Heart left ventricle (tissue), 16 donors: ENCODE data around the gene PRKCB. TPM values are rescaled to one million over a fixed set of nuclear protein-coding genes. Genes with fewer than 3 reads are reported as not detected.

Experiments
- ATAC-seq, 4 donors: fragments of 200-7000 bp; cut with Tn5 transposase; one replicate each; pipeline ENCODE4 v1.9.1; 2020 to 2022; ENCODE audit warnings: moderate library complexity in 4 of 4, mild to moderate bottlenecking in 3 of 4, moderate number of reproducible peaks in 1 of 4
- DNase-seq, 5 donors: peaks; one replicate each; pipeline ENCODE4 v3.0.0-alpha.2; 2020
- H3K27ac ChIP-seq, 12 donors: fragments of 200-600 bp; sonication (generic) in 4 of 12; one replicate each; pipeline versions ENCODE4 v1.5.0 to v1.8.0; 2016 to 2022; ENCODE audit warnings: mild to moderate bottlenecking in 2 of 12
- H3K27me3 ChIP-seq, 9 donors: fragments of 200-600 bp; sonication (generic) in 2 of 9; one replicate each; pipeline versions ENCODE4 v1.5.1 to v1.8.0; 2016 to 2022; ENCODE audit warnings: mild to moderate bottlenecking in 3 of 9
- H3K36me3 ChIP-seq, 9 donors: fragments of 200-600 bp; sonication (generic) in 2 of 9; one replicate each; pipeline versions ENCODE4 v1.5.0 to v1.8.0; 2018 to 2022; ENCODE audit warnings: mild to moderate bottlenecking in 2 of 9
- H3K4me1 ChIP-seq, 12 donors: fragments of 200-600 bp; sonication (generic) in 4 of 12; one replicate each; pipeline versions ENCODE4 v1.5.0 to v1.8.0; 2016 to 2022; ENCODE audit warnings: mild to moderate bottlenecking in 3 of 12
- H3K4me3 ChIP-seq, 12 donors: fragments of 200-600 bp; sonication (generic) in 4 of 12; one replicate each; pipeline versions ENCODE4 v1.5.0 to v1.8.0; 2017 to 2022; ENCODE audit warnings: mild to moderate bottlenecking in 9 of 12, moderate library complexity in 4 of 12
- H3K9me3 ChIP-seq, 12 donors: fragments of 200-600 bp; sonication (generic) in 4 of 12; one replicate each; pipeline versions ENCODE4 v1.5.0 to v1.8.0; 2016 to 2022; ENCODE audit warnings: mild to moderate bottlenecking in 1 of 12
- CTCF ChIP-seq, 12 donors: fragments of 200-600 bp; sonication (generic) in 4 of 12; IDR thresholded peaks; one replicate each; pipeline versions ENCODE4 v1.5.0 to v1.8.0; 2018 to 2022; ENCODE audit warnings: antibody characterized with exemption in 12 of 12, mild to moderate bottlenecking in 5 of 12
- POLR2A ChIP-seq, 2 donors: fragments of 450-650 bp; IDR thresholded peaks; one replicate each; pipeline ENCODE4 v1.6.1; 2017; ENCODE audit warnings: antibody characterized with exemption in 2 of 2, mild to moderate bottlenecking in 2 of 2, moderate library complexity in 2 of 2
- WGBS, 4 donors: extraction: QIAGEN DNeasy Blood & Tissue Kit in 2 of 4; methylation state at CpG; one replicate each; pipeline versions ENCODE4 v1.1.5 to v1.1.7; 2013 to 2018; 5-methylcytosine and 5-hydroxymethylcytosine counted together
- intact Hi-C, 10 donors: fragments of 100-400 bp; cut with DNase I; formaldehyde crosslinking; loops; one replicate each; pipeline versions ENCODE4 v1.11.1 to v1.14.2; 2022
- polyA plus RNA-seq, 2 donors: library from polyadenylated mRNA; stranded (reverse); fragments of 200-250 nt; gene quantifications; one replicate each; pipeline ENCODE4 v1.2.3, GENCODE V29; 2013
- total RNA-seq, 9 donors: library from RNA; depleted of rRNA in 2 of 9; stranded (reverse); fragments of >200 nt in 2 of 9; fragmentation: NEBNext Ultra II Directional in 3 of 9; extraction: Animal tissue kit (Norgen Biotek cat#: 25700) in 3 of 9; gene quantifications; one replicate each; pipeline versions ENCODE4 v1.1.0 to v1.2.4, GENCODE V29; 2016 to 2023
- donor health status: ischemic (EF 13 %, LVEDD 7.1; RV severe dilation, severe dysfunction).
- donor health status: healthy with polysubstance abuse.
- donor health status: DM: no; HTN: yes; CAD: no.
- donor health status: DM: no; HTN: no; CAD: no.
- donor health status: ischemic (EF 25% LVEDD 6.9; RV normal size, moderate dysfunction).
- donor health status: ischemic (EF 25% LVEDD 5.7; RV mildly dilated, moderate dysfunction).
- donor health status: healthy.
- donor health status: DM: yes; HTN: yes; CAD: no.
- donor health status: ischemic (EF 35%, LVEDD 5.7; RV mildly dilated, moderate dysfunction).
- donor health status: nonischemic (EF 11% LVEDD 7.7; RV severe dilation, severe dysfunction).
- donor health status: DM: yes; HTN: yes; CAD: no.
- donor health status: PGD.
- donor health status: ischemic (EF 29% LVEDD 5.4; RV normal size, mild dysfunction).
- donor health status: nonischemic (EF 23%, LVEDD 6.1; RV moderate dilation, normal function).

PRKCB gene
- total and polyA plus RNA-seq, 11 donors, result 0.30 to 18.4 (median 1.7) TPM

GRCh38 chr16:23902748-23903414, 67.1 kb downstream of the PRKCB start:
- TF ChIP-seq CTCF (IDR thresholded peaks at IDR 0.05) (no peak), POLR2A (IDR thresholded peaks at IDR 0.05) (no peak)
- no peak for ATAC-seq
- H3K36me3 ChIP-seq, result no peaks in the 10 kb centered on the region
- 71 to 82% (median 78%) methylated on average over 8 of the region's 8 CpGs for WGBS, 4 donors
- no peak overlapping the region for H3K4me3 ChIP-seq
- no peak for DNase-seq
- intact Hi-C loops, result loop anchor here in 1 of 10 donors (10.0 kb wide), 1 partner anchor 78 kb away; no protein-coding TSS in a partner anchor
- H3K27ac ChIP-seq, result no peak overlapping the region
- peaks cover 0 to 5% (median 0%) of the 10 kb centered on the region in 9 donors for H3K27me3 ChIP-seq
- H3K9me3 ChIP-seq, result no peaks in the 10 kb centered on the region
- peaks cover 0 to 15% (median 0%) of the 10 kb centered on the region in 12 donors for H3K4me1 ChIP-seq

GRCh38 chr16:23905027-23905426, 69.2 kb downstream of the PRKCB start:
- Histone ChIP-seq H3K27me3 (peaks cover 0 to 5% (median 0%) of the 10 kb centered on the region in 9 donors), H3K9me3 (no peaks in the 10 kb centered on the region), H3K36me3 (no peaks in the 10 kb centered on the region), H3K4me3 (no peak overlapping the region), H3K4me1 (peaks cover 0 to 15% (median 0%) of the 10 kb centered on the region in 12 donors), H3K27ac (peak overlapping the region in 1 of 12 donors; percentile 78)
- WGBS, 4 donors, result 31 to 40% (median 32%) methylated on average over 7 to 8 of the region's 8 CpGs
- no peak for TF ChIP-seq POLR2A (IDR thresholded peaks at IDR 0.05)
- no peak for TF ChIP-seq CTCF (IDR thresholded peaks at IDR 0.05)
- intact Hi-C loops, result loop anchor here in 1 of 10 donors (10.0 kb wide), 1 partner anchor 80 kb away; no protein-coding TSS in a partner anchor
- DNase-seq (peak in 2 of 5 donors; percentile 9 to 49), ATAC-seq (peak in 3 of 4 donors; percentile 78 to 89 (median 79))

- intact Hi-C loops, result loop anchor here in 1 of 10 donors (2.0 to 10.0 kb wide), 2 partner anchors 15 to 83 kb away; no protein-coding TSS in a partner anchor
- H3K4me1 ChIP-seq, result peaks cover 0 to 5% (median 0%) of the 10 kb centered on the region in 12 donors
- peak overlapping the region in 2 of 12 donors; percentile 31 to 44 for H3K27ac ChIP-seq
- TF ChIP-seq POLR2A (IDR thresholded peaks at IDR 0.05) (no peak), CTCF (IDR thresholded peaks at IDR 0.05) (no peak)
- H3K9me3 ChIP-seq, result no peaks in the 10 kb centered on the region
- WGBS, 4 donors, result 41 to 48% (median 46%) methylated on average over 5 of the region's 5 CpGs
- DNase-seq (no peak), ATAC-seq (peak in 2 of 4 donors; percentile 31 to 38)
- no peaks in the 10 kb centered on the region for H3K36me3 ChIP-seq
- H3K27me3 ChIP-seq, result no peaks in the 10 kb centered on the region
- no peak overlapping the region for H3K4me3 ChIP-seq
These were observed 71.7 kb downstream of the PRKCB start for GRCh38 chr16:23907457-23907902.

DNA sequence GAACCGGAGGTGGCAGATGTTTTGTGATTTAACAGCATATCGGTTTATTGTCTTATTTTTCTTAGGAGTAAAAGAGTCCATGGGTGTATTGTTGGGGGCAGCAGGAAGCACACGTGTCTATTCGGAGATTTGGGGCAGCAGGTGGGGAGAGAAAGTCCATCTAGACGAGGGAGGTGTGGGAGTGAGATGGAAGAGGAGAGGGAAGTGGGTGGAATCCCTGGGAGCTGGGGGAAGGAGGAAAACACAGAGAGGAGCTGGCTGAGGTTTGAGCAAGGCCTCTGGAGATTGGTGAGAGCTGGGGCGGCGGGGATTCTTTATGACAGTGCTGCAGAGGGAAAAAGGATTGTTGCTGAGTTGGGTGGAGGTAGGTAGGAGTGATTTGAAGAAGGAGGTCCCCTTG, 72.1 kb downstream of the PRKCB start:
- Histone ChIP-seq H3K4me3 (no peak overlapping the region), H3K36me3 (no peaks in the 10 kb centered on the region), H3K27ac (peak overlapping the region in 1 of 12 donors; percentile 44), H3K9me3 (no peaks in the 10 kb centered on the region), H3K27me3 (no peaks in the 10 kb centered on the region), H3K4me1 (peaks cover 0 to 5% (median 0%) of the 10 kb centered on the region in 12 donors)
- intact Hi-C loops, result loop anchor here in 1 of 10 donors (2.0 to 10.0 kb wide), 2 partner anchors 15 to 83 kb away; no protein-coding TSS in a partner anchor
- no peak for TF ChIP-seq CTCF (IDR thresholded peaks at IDR 0.05)
- TF ChIP-seq POLR2A (IDR thresholded peaks at IDR 0.05), result no peak
- 41 to 53% (median 45%) methylated on average over 7 of the region's 7 CpGs for WGBS, 4 donors
- DNase-seq (no peak), ATAC-seq (no peak)
